Activated naive CD4-positive, alpha-beta T cell treated with Interleukin-2 at 50 U/mL for 16 hours (primary cell): ENCODE measurements around the gene CSK.

Experiments
- DNase-seq: peaks from one replicate; pipeline ENCODE4 v3.0.0-alpha.2; 2020

Gene CSK

DNA sequence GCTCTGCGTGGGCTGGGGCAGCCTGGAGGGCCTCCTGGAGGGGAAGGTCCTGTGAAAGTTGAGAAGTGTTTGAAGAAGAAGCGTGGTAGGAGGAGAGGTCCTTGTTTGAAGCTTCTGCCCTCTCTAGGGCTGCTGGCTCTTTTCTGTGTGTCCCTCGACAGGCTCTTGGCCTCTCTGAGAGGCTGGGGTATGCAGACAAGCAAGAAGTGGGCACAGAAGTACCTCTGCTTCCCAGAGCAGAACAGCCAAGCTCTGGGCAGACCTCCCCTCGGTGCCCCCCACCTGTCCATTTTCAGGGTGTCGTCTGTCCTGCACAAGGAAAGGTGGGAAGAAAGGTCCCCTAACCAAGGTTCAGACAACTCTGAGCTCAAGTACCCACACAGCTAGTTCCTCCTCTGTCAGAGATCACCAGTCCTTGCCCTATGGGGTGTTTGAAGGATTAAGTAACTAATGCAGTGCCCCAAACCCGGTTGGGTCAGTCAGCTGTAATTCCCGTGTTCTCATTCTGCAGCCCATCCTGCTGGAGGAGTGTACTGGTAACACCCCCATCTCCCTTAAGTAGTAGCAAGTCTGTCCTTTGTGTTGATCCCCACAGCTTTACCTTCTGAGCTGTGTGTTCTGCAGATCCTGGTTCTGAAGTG, 6.3 kb downstream of the CSK start:
- no peak for DNase-seq

- DNase-seq = peak; percentile 47
Measured at GRCh38 chr15:74788683-74789151, 6.8 kb downstream of the CSK start.

GRCh38 chr15:74789171-74789631, 7.3 kb downstream of the CSK start:
- no peak for DNase-seq

DNA sequence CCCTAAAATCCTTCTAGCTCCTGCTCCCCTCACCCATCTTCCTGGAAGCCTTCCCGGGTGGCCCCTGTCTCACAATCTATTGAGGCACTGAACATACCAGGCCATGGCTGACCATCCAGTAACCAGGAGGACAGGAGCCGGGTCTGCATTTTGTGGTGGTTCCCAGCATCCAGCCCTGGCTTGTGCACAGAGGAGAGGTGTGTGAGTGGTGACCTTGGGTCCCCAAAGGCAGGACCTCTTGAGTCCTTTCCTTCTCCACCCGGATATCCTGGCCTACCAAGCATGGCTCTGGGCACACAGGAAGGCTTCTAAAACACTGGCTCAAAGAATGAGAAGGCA, 7.8 kb downstream of the CSK start:
- DNase-seq = no peak

DNA sequence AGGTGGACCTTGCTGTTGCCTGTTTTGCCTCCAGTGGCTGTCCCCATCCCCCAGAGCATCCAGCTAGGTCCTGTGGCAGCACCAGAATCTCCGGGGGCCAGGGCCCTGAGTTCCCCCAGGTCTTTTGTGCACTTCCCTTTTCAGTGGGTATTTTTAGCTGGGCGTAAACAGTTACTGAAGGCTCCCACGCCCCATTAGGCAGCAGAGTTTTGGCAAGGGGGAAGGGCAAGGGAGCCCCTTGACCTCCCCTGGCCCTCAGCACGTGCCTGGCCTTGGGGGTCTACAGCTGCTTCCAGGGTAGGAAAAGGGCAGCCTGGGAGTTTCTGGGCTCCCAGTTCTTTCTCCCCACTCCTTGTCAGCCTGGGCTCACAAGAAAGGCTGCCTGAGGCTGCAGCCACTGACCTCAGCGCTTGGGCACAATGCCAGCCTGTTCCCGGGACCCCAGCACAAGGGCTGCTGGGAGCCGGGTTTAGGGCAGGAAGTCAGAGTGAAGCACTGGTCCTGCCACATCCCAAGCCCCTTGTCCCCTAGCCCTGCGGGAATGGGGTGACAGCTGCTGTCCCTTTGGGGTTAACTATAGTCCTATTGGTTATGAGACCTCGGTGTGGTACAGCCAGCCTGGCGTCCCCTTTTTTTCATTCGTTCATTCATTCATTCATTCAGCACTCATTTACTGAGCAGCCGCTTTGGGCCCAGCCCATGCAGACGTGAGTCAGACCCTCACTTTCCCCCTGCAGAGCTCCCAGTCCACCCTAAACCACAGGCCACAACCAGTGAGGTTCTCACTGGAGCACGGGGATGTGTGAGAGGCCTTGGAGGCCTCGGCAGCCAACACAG, 8.4 kb downstream of the CSK start:
- DNase-seq = peak; percentile 51

GRCh38 chr15:74791007-74791406, 9.1 kb downstream of the CSK start:
- DNase-seq = no peak

- DNase-seq = no peak
Measured at GRCh38 chr15:74791667-74792066, 9.8 kb downstream of the CSK start.

DNA sequence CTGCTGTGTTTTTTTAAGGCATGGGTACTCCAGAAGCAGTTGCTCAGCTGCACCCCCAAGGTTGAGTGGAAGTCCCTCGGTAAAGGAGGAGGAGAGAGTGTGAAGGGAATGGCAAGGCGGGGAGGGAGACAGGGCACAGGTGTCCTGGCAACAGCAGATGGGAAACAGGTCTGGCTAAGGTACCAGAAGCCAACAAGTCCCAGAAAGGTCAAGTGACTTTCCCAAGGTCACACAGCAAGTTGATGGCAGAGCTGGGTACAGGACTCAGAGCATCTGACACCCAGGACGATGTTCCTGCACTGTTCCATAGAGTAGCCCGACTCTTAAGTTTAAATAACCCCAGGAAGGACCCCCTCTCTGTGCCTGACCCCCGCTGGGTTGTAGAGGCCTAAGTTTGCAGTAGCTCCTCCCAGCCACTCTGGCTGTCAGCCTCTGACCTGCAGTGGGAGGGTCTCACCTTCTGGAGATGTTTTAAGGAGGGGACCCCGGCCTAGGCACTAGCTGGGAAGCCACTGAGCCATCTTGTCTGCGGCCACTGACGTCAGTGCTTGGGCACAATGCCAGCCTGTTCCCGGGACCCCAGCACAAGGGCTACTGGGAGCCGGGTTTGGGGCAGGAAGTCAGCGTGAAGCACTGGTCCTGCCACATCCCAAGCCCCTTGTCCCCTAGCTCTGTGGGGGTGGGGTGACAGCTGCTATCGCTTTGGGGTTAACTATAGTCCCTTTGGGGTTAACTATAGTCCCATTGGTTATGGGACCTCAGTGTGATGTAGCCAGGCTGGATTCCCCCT, 10.5 kb downstream of the CSK start:
- no peak for DNase-seq

- DNase-seq = peak; percentile 77
Measured at GRCh38 chr15:74793135-74794028, 11.5 kb downstream of the CSK start.

GRCh38 chr15:74794248-74794969, 12.5 kb downstream of the CSK start:
- no peak for DNase-seq

DNA sequence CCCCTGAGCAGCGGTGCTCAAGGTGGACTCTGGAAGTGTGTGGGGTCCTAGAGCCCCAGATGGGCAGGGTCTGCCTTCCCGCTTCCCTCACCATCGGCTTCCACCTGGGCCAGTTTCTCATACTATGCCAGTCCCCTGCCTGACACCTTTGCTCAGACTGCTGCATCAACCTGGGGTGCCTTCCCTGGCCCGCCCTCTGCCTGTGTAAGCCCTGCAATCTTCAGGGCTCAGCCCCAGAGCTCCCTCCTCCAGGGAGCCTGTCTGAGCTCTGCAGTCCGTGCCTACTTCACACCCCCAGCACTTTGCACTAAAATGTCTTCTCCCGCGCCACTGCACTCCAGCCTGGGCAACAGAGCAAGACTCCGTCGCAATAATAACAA, 13.1 kb downstream of the CSK start:
- DNase-seq = no peak

DNA sequence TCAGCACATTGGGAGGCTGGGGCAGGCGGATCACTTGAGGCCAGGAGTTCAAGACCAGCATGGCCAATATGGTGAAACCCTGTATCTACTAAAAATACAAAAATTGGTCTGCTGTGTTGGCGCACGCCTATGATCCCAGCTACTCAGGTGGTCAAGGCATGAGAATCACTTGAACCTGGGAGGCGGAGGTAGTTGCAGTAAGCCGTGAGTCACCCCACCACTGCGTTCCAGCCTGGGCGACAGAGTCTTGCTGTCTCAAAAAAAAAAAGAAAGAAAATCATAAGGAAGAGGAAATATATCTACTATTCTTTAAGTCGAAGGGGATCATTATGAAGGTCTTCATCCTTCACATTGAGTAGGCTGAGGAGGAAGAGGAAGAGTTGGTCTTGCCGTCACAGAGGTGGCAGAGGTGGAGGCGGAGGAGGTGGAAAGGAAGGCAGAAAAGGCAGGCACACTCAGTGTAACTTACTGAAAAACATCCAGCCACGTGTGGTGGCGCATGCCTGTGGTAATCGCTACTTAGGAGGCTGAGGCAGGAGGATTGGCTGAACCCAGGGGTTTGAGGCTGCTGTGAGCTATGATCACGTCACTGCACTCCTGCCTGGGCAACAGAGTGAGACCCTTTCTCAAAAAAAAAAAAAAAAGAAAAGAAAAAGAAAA, 14.2 kb downstream of the CSK start:
- DNase-seq = peak; percentile 49

DNA sequence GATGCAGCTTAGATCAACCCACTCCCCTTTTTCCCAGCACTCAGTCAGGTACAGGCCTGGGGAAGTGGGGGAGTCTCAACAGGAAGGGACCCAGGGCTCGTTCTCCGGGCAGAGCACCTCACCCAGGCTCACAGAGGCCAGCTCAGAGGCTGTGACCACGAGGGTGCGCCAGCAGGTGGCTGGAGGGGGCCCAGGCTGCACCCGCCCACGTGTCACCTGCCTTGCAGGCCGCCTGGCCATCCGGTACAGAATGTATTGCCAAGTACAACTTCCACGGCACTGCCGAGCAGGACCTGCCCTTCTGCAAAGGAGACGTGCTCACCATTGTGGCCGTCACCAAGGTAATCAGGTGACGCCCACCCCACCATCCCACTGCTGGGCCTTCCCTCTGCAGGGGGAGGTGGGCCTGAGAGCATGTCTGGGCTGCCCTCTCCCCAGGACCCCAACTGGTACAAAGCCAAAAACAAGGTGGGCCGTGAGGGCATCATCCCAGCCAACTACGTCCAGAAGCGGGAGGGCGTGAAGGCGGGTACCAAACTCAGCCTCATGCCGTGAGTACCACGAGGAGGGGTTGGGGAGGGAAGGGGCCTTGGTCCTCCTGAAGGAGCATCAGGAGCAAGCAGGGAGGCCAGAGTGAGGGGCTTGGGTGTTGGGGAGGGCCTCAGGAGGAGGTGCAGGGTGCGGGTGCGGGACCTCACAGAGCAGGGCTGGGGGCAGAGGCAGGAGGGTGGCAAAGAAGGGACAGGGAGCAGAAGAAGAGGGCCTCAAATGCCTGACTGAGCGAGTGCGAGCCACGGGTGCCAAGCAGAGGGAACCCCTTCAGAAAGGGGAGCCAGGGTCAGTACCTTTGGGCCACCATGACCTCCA, 16.7 kb downstream of the CSK start:
- no peak for DNase-seq

- no peak for DNase-seq
Measured at GRCh38 chr15:74799255-74799855, 17.5 kb downstream of the CSK start.

DNA sequence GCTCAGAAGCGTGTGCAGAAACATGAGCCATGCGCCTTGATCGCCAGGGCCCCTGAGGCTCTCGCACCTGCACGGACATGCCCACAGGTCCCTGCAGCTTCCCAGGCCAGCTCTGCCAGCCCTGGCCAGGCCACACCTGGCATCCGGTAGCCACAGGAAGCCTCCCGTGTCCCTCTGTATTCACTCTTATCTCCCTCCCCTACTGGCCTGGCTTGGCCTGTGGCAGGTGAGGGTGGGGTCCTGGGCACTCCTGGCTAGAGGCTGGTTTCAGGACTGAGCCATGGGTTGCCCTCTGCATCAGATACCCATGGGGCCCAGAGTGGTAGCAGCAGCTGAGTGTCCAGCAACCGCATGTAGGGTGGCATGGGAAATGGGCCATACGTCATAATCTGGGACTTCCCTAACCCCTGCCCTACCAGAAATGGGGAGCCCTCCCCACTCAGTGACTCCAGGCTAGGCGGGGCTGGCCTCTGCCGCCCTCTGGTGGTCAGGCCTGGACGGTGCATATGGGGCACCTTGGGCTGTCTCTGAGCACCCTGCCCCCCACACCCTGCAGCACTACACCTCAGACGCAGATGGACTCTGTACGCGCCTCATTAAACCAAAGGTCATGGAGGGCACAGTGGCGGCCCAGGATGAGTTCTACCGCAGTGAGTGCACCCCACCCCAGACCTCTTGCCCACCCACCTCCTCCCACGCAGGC, 18.1 kb downstream of the CSK start:
- peak; percentile 87 for DNase-seq

GRCh38 chr15:74800559-74801094, 18.7 kb downstream of the CSK start:
- DNase-seq = no peak

- no peak for DNase-seq
Measured at GRCh38 chr15:74801311-74801997, 19.6 kb downstream of the CSK start.

GRCh38 chr15:74802290-74802689, 20.4 kb downstream of the CSK start:
- DNase-seq = no peak
